Urothelium cell line (cell line): ENCODE results near the gene HNF1B.

Source experiments
- DNase-seq: peaks from one replicate; pipeline ENCODE4 v3.0.0; 2011; ENCODE audit warnings: low spot score, mixed read lengths
- FAIRE-seq: peaks from 2 replicates; lab custom pipeline; 2011; peaks lifted over from hg19 to GRCh38; lab: Jason Lieb, UNC

Gene HNF1B

DNA sequence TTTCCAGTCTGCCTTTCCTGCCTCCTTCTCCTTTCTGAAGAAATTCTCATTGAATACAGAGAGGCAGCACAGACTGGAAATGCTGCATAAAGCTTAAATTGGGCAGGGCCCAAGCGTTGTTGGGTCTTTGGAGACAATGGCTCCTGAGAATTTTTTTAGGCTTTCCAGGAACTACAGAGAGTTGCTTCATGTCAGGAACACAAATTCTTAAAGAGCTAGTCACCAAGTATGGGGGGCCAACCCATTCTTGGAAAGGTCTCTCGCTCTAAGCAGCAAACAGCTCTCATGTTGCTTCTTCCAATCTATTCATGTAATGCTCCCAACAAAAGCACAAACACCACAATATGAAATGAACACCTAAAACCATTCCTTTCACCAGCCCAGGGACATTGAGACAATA is 6.9 kb downstream of the HNF1B start:
- FAIRE-seq (no peak), DNase-seq (peak; percentile 26)

DNA sequence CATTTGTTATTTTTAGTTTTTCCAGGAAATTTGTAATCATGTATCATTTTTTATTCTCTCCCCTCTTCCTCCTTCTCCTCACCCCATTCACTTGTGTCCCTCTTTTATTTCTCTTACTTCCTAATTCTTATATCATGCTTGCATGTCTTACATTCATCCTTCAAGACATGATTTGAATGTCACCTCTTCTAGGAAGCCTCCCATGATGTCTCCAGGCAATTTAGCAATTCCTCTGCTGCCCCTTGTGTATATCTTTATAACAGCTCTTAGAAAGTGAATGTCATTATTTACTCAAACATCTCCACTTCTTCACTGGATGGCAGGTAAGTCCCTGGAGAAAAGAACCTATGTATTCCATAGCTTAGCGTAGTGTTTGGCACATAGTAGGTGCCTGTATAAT is 7.8 kb downstream of the HNF1B start:
- DNase-seq: no peak
- no peak for FAIRE-seq

DNA sequence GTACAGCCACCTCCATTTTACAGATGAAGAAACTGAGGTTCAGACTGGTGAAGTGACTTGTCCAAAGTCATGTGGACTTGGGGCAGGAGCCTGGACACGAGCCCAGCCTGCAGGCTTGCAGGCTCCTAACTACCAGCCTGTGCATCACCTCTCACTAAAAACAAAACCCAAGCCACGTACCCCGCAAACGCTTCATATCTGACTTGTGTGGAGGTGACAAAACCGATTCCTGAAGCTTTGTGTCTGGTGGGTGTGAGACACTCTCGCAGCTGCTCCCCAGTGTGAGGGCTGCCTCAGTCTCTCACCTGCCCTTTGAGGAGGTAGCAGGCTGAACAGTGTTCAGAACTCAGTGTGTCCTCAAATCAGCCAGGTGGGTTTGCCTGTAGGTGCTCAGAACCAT is 8.4 kb downstream of the HNF1B start:
- DNase-seq (no peak), FAIRE-seq (no peak)

DNA sequence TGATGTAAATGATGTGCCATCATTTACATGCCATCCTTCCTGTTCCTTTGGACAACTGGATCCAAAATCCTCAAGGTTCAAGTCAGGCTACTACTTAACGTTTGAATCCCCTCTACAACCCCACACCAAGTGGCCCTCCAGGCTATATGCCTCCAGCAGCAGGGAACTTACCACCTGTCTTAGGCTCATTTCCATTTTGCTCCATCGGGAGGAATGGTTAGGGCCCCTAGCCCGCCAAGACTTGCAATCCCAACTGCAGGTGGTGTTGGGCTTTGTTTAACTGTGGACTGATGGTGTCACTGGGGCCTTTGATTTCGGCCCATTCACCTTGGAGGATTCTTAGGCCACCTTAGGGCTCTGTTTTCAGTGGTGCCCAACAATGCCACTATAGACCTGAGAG is 9.7 kb downstream of the HNF1B start:
- DNase-seq (no peak), FAIRE-seq (no peak)

DNA sequence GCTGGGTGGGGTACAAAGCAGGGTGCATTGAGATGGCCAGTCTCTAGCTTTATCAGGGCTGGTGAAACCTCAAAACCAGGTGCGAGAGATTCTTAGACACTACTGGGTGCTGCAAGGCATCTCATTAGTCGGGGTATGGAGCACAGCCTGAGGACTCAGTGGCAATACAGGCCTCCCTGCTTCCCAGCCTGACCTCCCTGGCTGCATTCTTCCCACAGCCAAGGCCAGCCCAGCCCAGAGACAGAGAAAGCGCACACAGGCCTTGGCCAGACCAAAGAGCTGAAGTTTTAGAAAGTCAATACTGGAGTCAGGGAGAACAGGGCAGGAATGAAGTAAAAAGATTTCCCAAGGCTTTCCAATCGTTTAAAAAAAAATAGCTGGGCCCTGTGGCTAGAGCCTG is 12.5 kb downstream of the HNF1B start:
- no peak for DNase-seq
- no peak for FAIRE-seq

- FAIRE-seq: no peak
- no peak for DNase-seq
These were observed 13.8 kb downstream of the HNF1B start for GRCh38 chr17:37731056-37731455.

DNA sequence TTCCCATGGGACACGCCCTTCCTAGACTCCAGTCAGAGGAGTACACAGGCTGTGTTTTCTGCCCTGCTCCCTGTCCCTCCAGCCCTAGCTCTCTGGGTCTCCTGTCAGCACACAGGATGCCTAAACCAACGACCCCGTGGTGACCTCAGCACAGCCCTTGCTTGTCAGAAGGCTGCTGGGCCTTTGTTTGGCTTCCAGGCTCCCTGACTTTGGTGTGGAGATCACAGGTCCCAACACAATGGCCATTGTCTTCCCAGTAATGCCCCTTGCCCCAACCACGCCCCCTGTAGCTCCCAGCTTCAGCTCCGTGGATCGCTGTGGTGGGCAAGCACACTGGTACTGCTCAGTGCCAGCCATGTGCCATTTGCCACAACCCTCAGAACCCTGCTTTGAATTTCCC is 15.0 kb downstream of the HNF1B start:
- FAIRE-seq: no peak

GRCh38 chr17:37726891-37727675 is 17.8 kb downstream of the HNF1B start:
- DNase-seq (no peak), FAIRE-seq (no peak)

More for the DNA sequence above, 15.0 kb downstream of the HNF1B start:
- DNase-seq: no peak

GRCh38 chr17:37726248-37726647 is 18.6 kb downstream of the HNF1B start:
- FAIRE-seq: no peak
- DNase-seq: no peak

GRCh38 chr17:37725601-37726146 is 19.2 kb downstream of the HNF1B start:
- FAIRE-seq (no peak), DNase-seq (no peak)

- DNase-seq (no peak), FAIRE-seq (no peak)
These were observed 19.8 kb downstream of the HNF1B start for GRCh38 chr17:37725021-37725595.

GRCh38 chr17:37720989-37721388 is 23.9 kb downstream of the HNF1B start:
- no peak for FAIRE-seq
- no peak for DNase-seq

DNA sequence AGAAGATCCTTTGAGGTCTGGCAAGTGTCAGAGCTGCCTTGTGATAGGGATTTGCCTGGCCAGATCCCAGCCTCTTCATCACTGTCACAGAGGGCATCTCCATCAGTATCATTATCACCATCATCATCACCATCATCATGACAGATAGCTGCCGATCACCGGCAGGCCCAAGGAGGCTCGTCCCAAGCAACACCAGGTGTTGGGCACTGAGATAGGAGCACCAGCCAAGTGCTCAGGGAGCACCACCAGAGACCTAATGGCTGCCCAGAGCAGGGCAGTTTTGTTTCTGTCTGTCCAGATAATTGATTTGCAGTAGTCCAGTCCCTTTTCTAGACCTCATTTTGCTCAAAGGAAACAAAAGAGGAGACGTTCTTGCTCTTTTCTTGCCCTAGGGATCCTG is 25.0 kb downstream of the HNF1B start:
- FAIRE-seq (no peak), DNase-seq (no peak)

GRCh38 chr17:37718324-37719048 is 26.4 kb downstream of the HNF1B start:
- FAIRE-seq: no peak
- DNase-seq: no peak

GRCh38 chr17:37717627-37718323 is 27.1 kb downstream of the HNF1B start:
- DNase-seq: no peak
- FAIRE-seq: no peak

DNA sequence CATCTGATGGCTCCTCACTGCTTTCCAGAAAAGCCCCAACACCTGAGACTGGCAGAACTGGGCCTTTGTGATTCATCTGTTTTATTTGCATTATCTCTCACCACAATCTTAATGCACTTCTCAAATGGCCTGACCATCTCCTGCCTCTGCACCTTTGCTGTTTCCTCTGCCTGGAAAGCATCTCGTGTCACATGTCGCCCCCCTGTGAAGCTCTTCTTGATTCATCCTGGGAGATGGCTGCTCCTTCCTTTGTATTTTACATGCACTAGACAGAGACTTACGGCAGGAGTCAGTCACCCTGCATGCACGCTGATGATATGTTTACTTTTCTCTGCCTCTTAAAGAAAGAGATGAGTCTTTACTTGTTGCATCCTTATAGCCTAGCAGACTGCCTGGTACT is 30.0 kb downstream of the HNF1B start:
- DNase-seq (no peak), FAIRE-seq (no peak)

GRCh38 chr17:37713624-37714023 is 31.2 kb downstream of the HNF1B start:
- FAIRE-seq (no peak), DNase-seq (no peak)

DNA sequence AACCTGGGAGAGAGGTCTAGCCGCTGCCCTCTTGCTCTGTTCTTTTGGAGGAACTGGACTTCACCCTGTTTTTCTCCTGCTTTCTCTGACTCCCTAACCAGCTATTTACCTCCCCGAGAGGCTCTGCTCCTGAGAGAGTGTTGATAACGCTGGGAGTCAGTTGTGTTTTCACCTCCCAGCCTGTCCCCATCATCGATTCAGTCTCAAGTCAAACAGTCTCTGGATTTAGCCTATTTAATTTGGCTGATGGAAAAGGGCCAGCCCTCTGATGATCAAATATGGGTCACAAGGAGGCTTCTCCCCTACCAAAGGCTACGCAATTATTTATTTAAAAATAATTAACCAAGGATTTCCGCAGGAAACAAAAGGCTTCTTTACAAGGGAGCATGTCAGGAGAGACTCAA is 31.8 kb downstream of the HNF1B start:
- DNase-seq: no peak

DNA sequence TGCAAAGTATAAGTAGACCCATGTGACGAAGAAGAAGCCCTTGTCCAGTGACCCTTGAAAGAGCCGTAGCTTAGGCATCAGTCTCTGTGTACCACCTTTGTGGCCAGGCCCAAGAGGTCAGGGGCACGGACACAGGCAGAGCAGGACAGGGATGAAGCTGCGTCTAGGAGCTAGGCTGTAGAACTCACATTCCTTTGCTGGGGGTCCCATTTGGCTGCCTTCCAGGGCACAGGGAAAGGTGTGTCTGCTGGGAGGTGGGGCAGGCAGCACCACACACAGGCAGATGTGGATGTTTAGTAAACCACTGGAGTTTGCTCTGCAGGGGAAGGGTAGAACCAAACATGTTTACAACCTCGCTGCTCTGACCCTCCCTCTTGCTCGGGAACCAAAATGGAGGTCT is 33.7 kb downstream of the HNF1B start:
- DNase-seq (no peak), FAIRE-seq (no peak)

More for the DNA sequence above, 31.8 kb downstream of the HNF1B start:
- FAIRE-seq: no peak

DNA sequence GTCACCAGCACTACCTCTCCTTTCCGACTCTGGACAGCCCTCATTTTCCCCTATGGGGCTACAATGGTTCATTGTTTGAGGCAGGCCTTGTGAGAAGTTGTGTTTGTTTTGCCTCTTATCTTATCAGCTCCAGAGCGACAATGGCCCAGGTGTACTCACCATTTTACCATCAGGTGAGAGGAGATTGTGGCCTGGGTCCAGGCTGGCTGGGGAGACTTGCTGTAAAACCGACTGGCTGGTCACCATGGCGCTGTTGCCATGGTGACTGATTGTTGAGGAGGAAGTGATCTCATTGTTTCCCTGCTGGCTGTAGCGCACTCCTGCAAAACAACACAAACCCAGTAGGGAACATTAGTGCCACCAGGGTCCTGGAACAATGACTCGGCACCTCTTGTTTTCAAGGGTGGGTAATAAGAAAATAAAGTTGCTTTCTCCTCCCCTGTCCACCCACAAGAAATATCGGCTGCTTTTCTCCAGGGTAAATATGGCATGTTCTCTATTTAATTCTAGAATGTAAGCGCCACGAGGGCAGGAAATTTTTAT is 34.4 kb downstream of the HNF1B start:
- FAIRE-seq: no peak
- peak; percentile 46 for DNase-seq
